RKO (cell line): ENCODE measurements around the gene VIL1.
A peak's percentile ranks its signal among the peaks of the same experiment; 100 is the strongest.

ENCODE experiments used
- DNase-seq: peaks from one replicate; pipeline ENCODE4 v3.0.0-alpha.2; 2016; ENCODE audit warnings: low spot score

The VIL1 gene

GRCh38 chr2:218406209-218406948 is 12.5 kb upstream of the VIL1 start:
- peak; percentile 95 for DNase-seq

- no peak for DNase-seq
These were observed 11.8 kb upstream of the VIL1 start for GRCh38 chr2:218406949-218407618.

- DNase-seq: no peak
These were observed 11.2 kb upstream of the VIL1 start for GRCh38 chr2:218407717-218408116.

- no peak for DNase-seq
These were observed 604 bp upstream of the VIL1 start for GRCh38 chr2:218418321-218418716.

- DNase-seq: no peak
These were observed 800 bp downstream of the VIL1 start for GRCh38 chr2:218419630-218420216.

GRCh38 chr2:218421027-218421426 is 2.1 kb downstream of the VIL1 start:
- DNase-seq: no peak

- no peak for DNase-seq
These were observed 3.6 kb downstream of the VIL1 start for GRCh38 chr2:218422403-218423086.

GRCh38 chr2:218423584-218423983 is 4.7 kb downstream of the VIL1 start:
- DNase-seq: no peak

- DNase-seq: no peak
These were observed 6.6 kb downstream of the VIL1 start for GRCh38 chr2:218425531-218425930.

GRCh38 chr2:218427741-218428140 is 8.8 kb downstream of the VIL1 start:
- DNase-seq: no peak

- no peak for DNase-seq
These were observed 10.1 kb downstream of the VIL1 start for GRCh38 chr2:218428846-218429558.

- DNase-seq: no peak
These were observed 11.2 kb downstream of the VIL1 start for GRCh38 chr2:218429911-218430692.

- DNase-seq: no peak
These were observed 11.8 kb downstream of the VIL1 start for GRCh38 chr2:218430721-218431120.

- no peak for DNase-seq
These were observed 13.0 kb downstream of the VIL1 start for GRCh38 chr2:218431878-218432277.

GRCh38 chr2:218432676-218433365 is 13.9 kb downstream of the VIL1 start:
- DNase-seq: no peak

- no peak for DNase-seq
These were observed 15.5 kb downstream of the VIL1 start for GRCh38 chr2:218434456-218434855.

GRCh38 chr2:218435003-218435982 is 16.4 kb downstream of the VIL1 start:
- DNase-seq: no peak

GRCh38 chr2:218436992-218437391 is 18.1 kb downstream of the VIL1 start:
- DNase-seq: no peak

- no peak for DNase-seq
These were observed 19.0 kb downstream of the VIL1 start for GRCh38 chr2:218437969-218438368.
